Stimulated activated CD8-positive, alpha-beta memory T cell treated with anti-CD3 and anti-CD28 coated beads, Interleukin-4, amount 100 ng/mL, for 24 hours (primary cell): ENCODE data around the gene FMN1.
"Not testable (repeated sequence)": the region's sequence is repeated elsewhere in the genome, so short reads cannot be mapped to it uniquely, and the experiment has no call there.

Experiments used
- DNase-seq: peaks from one replicate; pipeline ENCODE4 v3.0.0-alpha.2; 2020; ENCODE audit warnings: low read depth

FMN1 gene

DNA sequence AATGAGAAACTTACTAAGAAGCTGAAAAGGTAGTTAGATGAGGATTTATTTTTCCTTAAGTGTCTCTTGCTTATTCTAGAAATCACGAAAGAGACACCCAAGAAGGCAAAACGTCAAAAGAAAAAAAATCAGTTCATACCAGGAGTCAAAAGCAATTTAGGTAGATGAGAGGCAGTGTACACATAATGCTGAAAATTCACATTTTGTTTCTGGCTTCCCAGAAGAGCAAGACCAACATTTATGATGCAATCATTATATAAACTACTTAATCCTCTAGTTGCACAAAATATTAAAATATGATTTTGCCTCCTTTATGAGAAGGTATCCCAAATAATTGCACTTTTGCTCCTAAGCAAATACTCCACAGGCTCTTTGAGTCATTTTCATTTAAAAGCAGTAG lies 228.0 kb downstream of the FMN1 start:
- DNase-seq, result no peak

DNA sequence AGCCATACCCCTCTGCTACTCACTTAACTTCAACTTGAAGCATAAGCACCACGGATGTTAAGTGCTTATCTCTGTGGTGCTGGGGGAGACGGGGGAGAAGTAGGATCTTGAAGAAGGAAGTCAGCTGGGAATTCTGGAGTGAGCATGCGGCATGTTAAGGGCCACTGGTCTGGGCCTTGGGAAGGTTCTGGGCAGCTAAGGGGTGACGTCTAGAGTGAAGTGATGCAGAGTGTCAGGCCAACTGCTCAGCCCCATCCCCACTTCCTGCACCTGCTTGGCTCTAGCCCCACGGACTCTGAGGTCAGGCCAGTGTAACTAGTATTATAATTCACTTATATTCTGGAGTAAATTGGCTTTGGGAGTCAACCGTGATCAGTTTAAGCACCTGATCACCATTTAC lies 228.6 kb downstream of the FMN1 start:
- no peak for DNase-seq

DNA sequence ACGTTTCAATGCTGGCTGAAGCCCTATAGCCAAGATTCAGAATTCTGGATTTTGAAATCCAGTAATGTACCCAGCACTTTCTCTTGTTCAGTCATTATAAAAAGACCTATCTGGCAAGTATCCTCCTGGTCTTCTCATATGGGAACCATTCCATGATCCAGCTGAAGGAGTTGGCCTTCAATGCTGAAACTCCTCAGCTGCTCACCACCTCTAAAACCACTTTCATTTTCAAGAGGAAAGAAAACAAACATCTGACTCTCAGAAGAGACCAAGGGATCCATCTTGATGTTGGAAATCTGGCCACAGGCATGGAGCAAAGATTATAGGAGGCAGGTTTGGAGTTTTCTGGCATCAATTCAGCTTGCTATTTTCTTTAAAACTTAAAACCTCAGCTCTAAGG lies 235.4 kb downstream of the FMN1 start:
- no peak for DNase-seq

GRCh38 chr15:32957219-32957618 lies 237.3 kb downstream of the FMN1 start:
- DNase-seq, result no peak

- no peak for DNase-seq
Measured at GRCh38 chr15:32956711-32957110, 237.8 kb downstream of the FMN1 start.

DNA sequence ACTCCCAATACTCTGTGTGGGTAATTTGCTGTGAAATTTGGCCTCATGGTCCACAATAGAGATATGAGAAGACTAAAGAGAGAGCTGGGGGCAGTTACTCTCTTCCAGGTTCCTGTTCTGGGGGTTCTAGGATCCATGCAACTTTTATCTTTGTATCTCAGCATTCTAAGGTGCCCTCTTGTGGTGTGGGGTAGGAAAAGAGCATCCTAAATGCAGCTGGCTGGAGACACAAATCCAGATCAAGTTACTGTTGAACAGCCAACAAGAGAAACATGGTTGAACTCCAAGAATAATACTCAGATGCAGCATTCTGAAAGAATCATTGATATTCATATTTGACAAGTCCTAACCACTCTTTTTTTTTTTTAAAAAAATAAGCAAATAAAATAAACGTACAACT lies 238.5 kb downstream of the FMN1 start:
- no peak for DNase-seq

DNA sequence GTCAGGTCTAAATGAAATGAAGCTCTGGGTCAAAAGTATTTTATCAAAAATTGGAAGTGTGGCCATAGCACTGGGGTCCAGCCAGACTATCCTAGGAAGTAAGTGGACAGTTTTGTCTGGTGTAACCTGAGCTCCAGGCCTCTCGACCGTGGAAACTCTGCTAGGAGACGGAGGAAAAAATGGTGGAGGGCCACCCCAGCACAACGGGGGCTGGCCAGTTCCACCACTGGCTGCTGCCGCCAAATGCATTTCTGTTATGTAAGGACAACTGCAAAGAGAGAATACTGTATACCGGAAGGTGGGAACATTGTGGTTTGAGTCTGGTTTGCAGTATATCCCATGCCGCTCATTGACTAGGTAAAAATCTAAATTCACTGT lies 241.0 kb downstream of the FMN1 start:
- no peak for DNase-seq

DNA sequence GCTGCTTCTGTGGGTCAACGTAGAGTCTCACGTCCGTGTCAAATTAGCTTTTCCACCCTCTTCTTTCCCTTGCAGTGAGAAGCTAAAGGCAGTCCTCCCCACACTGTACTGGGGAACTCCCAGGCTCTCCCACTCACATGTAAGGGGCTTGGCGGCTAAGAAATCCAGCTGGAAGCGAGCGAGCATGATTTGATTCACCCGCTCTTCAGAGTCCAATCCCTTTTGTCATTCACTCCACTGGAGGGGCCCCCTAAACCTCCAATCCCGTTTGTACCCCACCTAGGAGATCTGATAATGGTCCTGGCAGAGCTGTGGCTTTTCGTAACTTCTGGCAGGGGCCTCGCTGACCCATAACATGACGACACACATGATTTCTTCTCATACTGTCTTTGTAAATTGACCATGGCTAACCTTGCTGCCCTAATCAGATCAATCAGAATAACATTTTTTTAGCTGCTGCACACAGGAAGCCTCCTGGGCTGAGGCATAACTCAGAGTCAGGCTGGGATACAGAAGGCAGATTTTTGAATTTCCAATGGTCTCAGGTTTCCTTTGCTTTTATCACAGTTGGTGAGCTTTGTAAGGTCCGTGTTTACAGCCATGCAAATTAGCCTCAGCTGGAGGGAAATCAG lies 241.5 kb downstream of the FMN1 start:
- DNase-seq, result no peak

DNA sequence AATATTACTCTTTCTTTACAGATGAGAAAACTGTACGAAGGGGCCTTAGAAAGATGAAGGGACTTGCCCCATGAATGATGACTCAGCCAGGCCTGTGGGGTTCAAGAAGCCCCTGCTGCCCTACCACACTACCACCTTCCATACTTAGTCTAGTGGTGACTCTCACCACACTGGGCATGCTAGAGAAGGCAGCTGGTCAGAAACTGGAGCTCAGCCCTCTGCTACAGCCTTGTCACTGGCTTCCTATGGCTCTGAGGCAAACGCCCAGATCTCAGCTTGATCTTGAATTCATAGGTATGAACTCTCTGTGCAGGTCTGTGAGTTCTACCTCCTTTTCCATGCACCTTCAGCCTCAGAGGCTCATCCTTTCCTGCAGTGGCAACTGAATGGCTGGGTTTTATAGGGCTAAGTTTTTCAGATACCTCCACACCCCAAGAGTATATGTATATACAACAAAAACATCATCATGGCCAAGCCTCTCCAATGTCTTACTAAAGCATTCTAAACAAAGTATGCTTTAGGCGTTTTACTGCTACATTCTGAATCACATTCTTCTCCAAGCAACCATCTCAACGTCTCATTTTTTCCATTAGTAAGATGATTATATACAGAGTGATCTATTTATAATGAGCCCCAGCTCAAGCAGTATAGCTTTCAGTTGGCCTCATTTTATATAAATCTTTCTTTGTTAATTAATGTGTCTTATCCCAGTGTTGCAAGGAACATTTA lies 242.6 kb downstream of the FMN1 start:
- no peak for DNase-seq

DNA sequence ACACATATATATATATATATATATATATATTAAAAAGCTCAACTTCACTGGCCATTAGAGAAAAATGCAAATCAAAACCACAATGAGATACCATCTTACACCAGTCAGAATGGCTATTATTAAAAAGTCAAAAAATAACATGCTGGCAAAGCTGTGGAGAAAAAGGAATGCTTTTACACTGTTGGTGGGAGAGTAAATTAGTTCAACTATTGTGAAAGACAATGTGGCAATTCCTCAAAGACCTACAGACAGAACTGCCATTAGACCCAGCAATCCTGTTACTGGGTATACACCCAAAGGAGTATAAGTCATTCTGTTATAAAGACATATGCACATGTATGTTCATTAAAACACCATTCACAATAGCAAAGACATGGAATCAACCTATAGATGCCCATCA lies 244.5 kb downstream of the FMN1 start:
- DNase-seq, result not testable (repeated sequence)

DNA sequence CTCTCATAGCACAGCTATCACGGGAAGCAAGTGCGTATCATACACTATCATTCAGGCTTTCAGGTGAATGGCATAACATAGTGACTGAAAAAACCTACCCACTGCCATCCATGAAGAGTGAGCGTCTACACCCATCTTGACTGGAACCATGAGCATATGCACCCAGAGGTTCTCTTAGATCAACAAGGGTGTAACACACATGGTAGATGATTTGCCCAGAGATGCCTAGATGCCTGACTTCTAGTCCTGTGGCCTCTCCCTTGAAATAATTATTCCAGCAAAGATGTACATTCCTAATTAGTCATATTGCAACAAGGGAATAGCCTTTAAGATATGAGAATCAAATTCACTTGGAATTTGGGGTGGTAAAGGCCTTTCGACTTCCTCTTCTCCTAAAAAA lies 248.3 kb downstream of the FMN1 start:
- DNase-seq, result no peak

GRCh38 chr15:32944431-32944830 lies 250.1 kb downstream of the FMN1 start:
- DNase-seq, result no peak

- no peak for DNase-seq
Measured at GRCh38 chr15:32943711-32944110, 250.8 kb downstream of the FMN1 start.

- no peak for DNase-seq
Measured at GRCh38 chr15:32942401-32942841, 252.1 kb downstream of the FMN1 start.

- DNase-seq, result no peak
Measured at GRCh38 chr15:32941823-32942222, 252.7 kb downstream of the FMN1 start.

- DNase-seq, result no peak
Measured at GRCh38 chr15:32936976-32937375, 257.5 kb downstream of the FMN1 start.

GRCh38 chr15:32936283-32936918 lies 258.1 kb downstream of the FMN1 start:
- no peak for DNase-seq

GRCh38 chr15:32935139-32935538 lies 259.4 kb downstream of the FMN1 start:
- no peak for DNase-seq

DNA sequence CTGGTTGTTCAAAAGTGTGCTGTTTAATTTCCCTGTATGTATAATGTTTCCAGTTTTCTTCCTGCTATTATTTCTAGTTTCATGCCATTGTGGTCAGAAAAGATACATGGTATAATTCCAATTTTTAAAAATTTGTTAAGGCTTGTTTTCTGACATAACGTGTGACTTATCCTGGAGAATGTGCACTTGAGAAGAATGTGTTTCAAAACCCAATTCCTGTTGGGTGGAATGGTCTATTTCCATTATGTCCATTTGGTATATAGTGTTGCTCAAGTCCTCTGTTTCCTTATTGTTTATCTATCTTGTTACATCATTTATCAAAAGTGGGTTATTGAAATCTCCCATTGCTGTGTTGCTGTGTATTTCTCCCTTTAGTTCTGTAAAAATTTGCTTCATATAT lies 261.3 kb downstream of the FMN1 start:
- DNase-seq, result no peak

- no peak for DNase-seq
Measured at GRCh38 chr15:32928876-32929275, 265.6 kb downstream of the FMN1 start.

GRCh38 chr15:32927124-32927523 lies 267.4 kb downstream of the FMN1 start:
- no peak for DNase-seq

DNA sequence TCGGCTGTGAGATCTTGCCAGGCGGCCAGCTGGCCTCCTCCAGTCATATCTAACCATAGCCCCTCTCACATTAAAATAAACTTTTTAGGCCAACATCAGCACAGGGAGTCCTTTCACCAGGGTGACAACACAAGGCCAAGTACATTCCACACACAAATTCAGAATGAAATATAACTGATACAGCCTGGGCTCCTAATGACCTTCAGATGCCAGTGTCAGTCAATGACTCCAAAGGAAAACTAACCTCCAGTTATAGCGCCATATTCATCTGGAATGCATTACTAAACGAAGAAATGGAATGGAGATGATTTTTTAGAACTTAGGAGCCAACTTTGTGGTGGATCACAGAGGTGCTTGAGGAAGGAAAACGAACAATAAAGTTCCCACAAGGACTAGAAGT lies 271.3 kb downstream of the FMN1 start:
- no peak for DNase-seq

GRCh38 chr15:32922541-32922940 lies 272.0 kb downstream of the FMN1 start:
- DNase-seq, result no peak
